Measurements from ENCODE around the gene CLDN17.

Gene CLDN17

DNA sequence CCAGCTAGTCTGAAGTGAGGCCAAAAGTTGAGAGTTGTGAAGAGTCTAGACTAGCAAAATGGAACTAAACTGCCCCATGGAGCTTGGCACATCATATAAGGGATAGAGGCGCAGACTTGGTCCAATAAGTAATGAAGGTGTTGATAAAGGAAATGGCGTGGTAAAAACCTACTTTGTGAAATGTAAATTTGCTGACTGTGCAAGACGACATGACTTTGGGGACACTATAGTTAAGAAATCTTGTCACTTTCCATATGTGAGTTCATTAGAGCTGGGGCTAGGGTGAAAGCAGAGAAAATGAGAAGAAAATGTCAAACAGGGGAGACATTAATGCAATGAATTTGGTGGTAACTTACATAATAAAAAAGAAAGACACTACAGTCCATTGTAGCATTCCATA is 50.1 kb downstream of the CLDN17 start:
- no peak for DNase-seq (ENCODE audit: insufficient read length)
- no peak for FAIRE-seq
- TF ChIP-seq POLR2A (IDR thresholded peaks at IDR 0.05; ENCODE audit: low read depth, low read length) (no peak), TAF1 (IDR thresholded peaks at IDR 0.05; ENCODE audit: borderline replicate concordance, low read depth, low read length) (no peak), POLR2AphosphoS5 (IDR thresholded peaks at IDR 0.05; ENCODE audit: low read depth, low read length) (no peak)
